ENCODE data around the gene KCTD1. TPM values are rescaled to one million over a fixed set of nuclear protein-coding genes. Genes with fewer than 3 reads are reported as not detected.
A peak's percentile ranks its signal among the peaks of the same experiment; 100 is the strongest.

Gene KCTD1
- total RNA-seq, 1 experiment from 2014 or later, result 4.1 TPM

- H3K27ac ChIP-seq (ENCODE audit: low read depth, low read length, poor library complexity, severe bottlenecking), result no peak overlapping the region
Measured at GRCh38 chr18:26480897-26481795, 67.2 kb downstream of the KCTD1 start.

GRCh38 chr18:26479681-26480079 lies 68.7 kb downstream of the KCTD1 start:
- no peak overlapping the region for H3K4me3 ChIP-seq (ENCODE audit: low read depth, low read length, poor library complexity, severe bottlenecking)
- intact Hi-C loops (cut with micrococcal nuclease; ENCODE audit: unreplicated experiment), result no loop called here
- ChIA-PET CTCF (no interaction called here), POLR2A (ENCODE audit: low non-redundant PET) (no interaction called here)
- no peak for DNase-seq (ENCODE audit: low spot score)
- H3K36me3 ChIP-seq (ENCODE audit: insufficient read depth, low read length, poor library complexity, severe bottlenecking), result no peaks in the 10 kb centered on the region
- H3K9me3 ChIP-seq (ENCODE audit: low read depth, low read length, poor library complexity, severe bottlenecking), result no peaks in the 10 kb centered on the region
- no peak overlapping the region for H3K27ac ChIP-seq (ENCODE audit: low read depth, low read length, poor library complexity, severe bottlenecking)
- BruUV-seq (replicated peaks), result no TSS peak
- peaks cover 3% of the 10 kb centered on the region for H3K4me1 ChIP-seq (ENCODE audit: insufficient read depth, low read length, poor library complexity, severe bottlenecking)
- no peaks in the 10 kb centered on the region for H3K27me3 ChIP-seq (replicated peaks; ENCODE audit: insufficient read depth, low read depth, low read length, poor library complexity)
- TF ChIP-seq CTCF (conservative IDR thresholded peaks at IDR 0.05; ENCODE audit: low read depth, low read length), result no peak

More at GRCh38 chr18:26480897-26481795, 67.2 kb downstream of the KCTD1 start:
- no peak overlapping the region for H3K4me3 ChIP-seq (ENCODE audit: low read depth, low read length, poor library complexity, severe bottlenecking)
- no peaks in the 10 kb centered on the region for H3K9me3 ChIP-seq (ENCODE audit: low read depth, low read length, poor library complexity, severe bottlenecking)
- POLR2A ChIA-PET (ENCODE audit: low non-redundant PET), result no interaction called here
- H3K36me3 ChIP-seq (ENCODE audit: insufficient read depth, low read length, poor library complexity, severe bottlenecking), result no peaks in the 10 kb centered on the region
- no peaks in the 10 kb centered on the region for H3K27me3 ChIP-seq (replicated peaks; ENCODE audit: insufficient read depth, low read depth, low read length, poor library complexity)
- intact Hi-C loops (cut with micrococcal nuclease; ENCODE audit: unreplicated experiment), result no loop called here
- CTCF ChIA-PET, result no interaction called here
- TF ChIP-seq EZH2 (IDR thresholded peaks at IDR 0.05; ENCODE audit: borderline replicate concordance, low read depth, low read length, poor library complexity, severe bottlenecking), result no peak
- no peak for TF ChIP-seq CTCF (conservative IDR thresholded peaks at IDR 0.05; ENCODE audit: low read depth, low read length)
- peaks cover 3% of the 10 kb centered on the region for H3K4me1 ChIP-seq (ENCODE audit: insufficient read depth, low read length, poor library complexity, severe bottlenecking)
- no TSS peak for BruUV-seq (replicated peaks)
- peak; percentile 79 for DNase-seq (ENCODE audit: low spot score)

DNA sequence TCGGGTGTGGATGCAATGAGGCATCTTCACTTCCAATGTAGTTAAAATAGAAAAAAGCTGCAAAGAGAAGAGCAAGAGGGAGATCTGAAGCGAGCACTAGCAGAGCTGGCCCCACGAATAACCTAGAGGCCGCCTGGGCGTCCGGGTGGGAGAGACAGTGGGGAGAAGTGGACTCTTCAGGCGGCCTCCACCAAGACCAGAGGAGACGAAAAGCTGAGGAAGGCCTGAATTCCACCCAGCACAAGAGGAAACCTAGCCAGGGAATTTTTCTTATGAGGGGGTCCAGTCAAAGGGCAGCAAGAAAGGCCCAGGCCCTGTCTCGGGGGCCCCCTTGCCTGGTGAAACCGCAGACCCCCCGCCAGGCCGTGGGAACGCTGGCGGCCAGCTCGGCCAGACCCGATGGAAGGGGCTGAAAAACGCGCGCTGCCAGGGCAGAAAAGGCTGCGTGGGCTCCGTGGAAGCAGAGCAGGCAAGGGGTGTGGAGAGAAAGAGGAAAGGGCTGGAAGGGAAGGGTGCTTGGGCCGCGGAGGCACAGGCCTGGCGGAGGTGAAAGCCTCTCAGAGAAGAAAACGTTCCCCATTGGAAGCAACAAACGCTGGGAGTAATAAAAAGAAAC lies 69.2 kb downstream of the KCTD1 start:
- no peak for DNase-seq (ENCODE audit: low spot score)
- peaks cover 3% of the 10 kb centered on the region for H3K4me1 ChIP-seq (ENCODE audit: insufficient read depth, low read length, poor library complexity, severe bottlenecking)
- no TSS peak for BruUV-seq (replicated peaks)
- ChIA-PET POLR2A (ENCODE audit: low non-redundant PET) (no interaction called here), CTCF (no interaction called here)
- no peaks in the 10 kb centered on the region for H3K36me3 ChIP-seq (ENCODE audit: insufficient read depth, low read length, poor library complexity, severe bottlenecking)
- no peaks in the 10 kb centered on the region for H3K27me3 ChIP-seq (replicated peaks; ENCODE audit: insufficient read depth, low read depth, low read length, poor library complexity)
- H3K9me3 ChIP-seq (ENCODE audit: low read depth, low read length, poor library complexity, severe bottlenecking), result no peaks in the 10 kb centered on the region
- no peak overlapping the region for H3K27ac ChIP-seq (ENCODE audit: low read depth, low read length, poor library complexity, severe bottlenecking)
- H3K4me3 ChIP-seq (ENCODE audit: low read depth, low read length, poor library complexity, severe bottlenecking), result no peak overlapping the region
- intact Hi-C loops (cut with micrococcal nuclease; ENCODE audit: unreplicated experiment), result no loop called here
- TF ChIP-seq CTCF (conservative IDR thresholded peaks at IDR 0.05; ENCODE audit: low read depth, low read length) (no peak), EZH2 (IDR thresholded peaks at IDR 0.05; ENCODE audit: borderline replicate concordance, low read depth, low read length, poor library complexity, severe bottlenecking) (no peak)
